Activated CD4-positive, alpha-beta T cell treated with anti-CD3 and anti-CD28 coated beads, Interleukin-2, amount 50 U/mL, for 4 hours (primary cell): ENCODE measurements around the gene SYTL2.
"Not testable (repeated sequence)": the region's sequence is repeated elsewhere in the genome, so short reads cannot be mapped to it uniquely, and the experiment has no call there.

Source experiments
- DNase-seq, 2 experiments: peaks; one replicate each; pipeline ENCODE4 v3.0.0-alpha.2; 2020

SYTL2 gene

GRCh38 chr11:85810871-85811611 lies at the start of gene SYTL2:
SYTL2 (minus strand) TSS chr11:85811141; CDS start chr11:85757725, 53,416 bp downstream.
- peak; percentile 61 to 62 for DNase-seq

GRCh38 chr11:85859541-85859940 lies 48.6 kb upstream of the SYTL2 start:
- DNase-seq = not testable (repeated sequence)

GRCh38 chr11:85857098-85857497 lies 46.2 kb upstream of the SYTL2 start:
- no peak for DNase-seq

GRCh38 chr11:85855341-85855656 lies 44.4 kb upstream of the SYTL2 start, which contains the start of gene CCDC83:
CCDC83 (plus strand) TSS chr11:85855383; CDS start chr11:85865124, 9,741 bp downstream.
- no peak for DNase-seq

- DNase-seq = peak; percentile 84 to 85
These were observed 43.8 kb upstream of the SYTL2 start for GRCh38 chr11:85854557-85855340.

GRCh38 chr11:85854212-85854556 lies 43.2 kb upstream of the SYTL2 start:
- DNase-seq = no peak

GRCh38 chr11:85853541-85853940 lies 42.6 kb upstream of the SYTL2 start:
- not testable (repeated sequence) for DNase-seq

- not testable (repeated sequence) for DNase-seq
These were observed 41.8 kb upstream of the SYTL2 start for GRCh38 chr11:85852754-85853153.

GRCh38 chr11:85848556-85848955 lies 37.6 kb upstream of the SYTL2 start:
- DNase-seq = no peak

GRCh38 chr11:85848006-85848405 lies 37.1 kb upstream of the SYTL2 start:
- DNase-seq = no peak

GRCh38 chr11:85847436-85847835 lies 36.5 kb upstream of the SYTL2 start:
- no peak for DNase-seq

- DNase-seq = no peak
These were observed 34.2 kb upstream of the SYTL2 start for GRCh38 chr11:85845124-85845631.

- no peak for DNase-seq
These were observed 33.6 kb upstream of the SYTL2 start for GRCh38 chr11:85844439-85845123.

GRCh38 chr11:85843929-85844328 lies 33.0 kb upstream of the SYTL2 start:
- no peak for DNase-seq

- not testable (repeated sequence) for DNase-seq
These were observed 30.0 kb upstream of the SYTL2 start for GRCh38 chr11:85840932-85841331.

GRCh38 chr11:85835729-85836128 lies 24.8 kb upstream of the SYTL2 start:
- no peak for DNase-seq

- DNase-seq = no peak
These were observed 24.3 kb upstream of the SYTL2 start for GRCh38 chr11:85835263-85835662.

- DNase-seq = no peak
These were observed 20.1 kb upstream of the SYTL2 start for GRCh38 chr11:85831050-85831449.

GRCh38 chr11:85829172-85829571 lies 18.2 kb upstream of the SYTL2 start:
- DNase-seq = no peak

- DNase-seq = no peak
These were observed 17.7 kb upstream of the SYTL2 start for GRCh38 chr11:85828640-85828978.

GRCh38 chr11:85827748-85828639 lies 17.1 kb upstream of the SYTL2 start:
- DNase-seq = no peak

GRCh38 chr11:85826116-85826855 lies 15.3 kb upstream of the SYTL2 start:
- DNase-seq = no peak
